HG03378 (cell line): ENCODE results near the gene FGF14.

Experiments
- ATAC-seq: cut with Tn5 transposase; IDR thresholded peaks from one replicate; pipeline ENCODE4 v1.9.1; 2021; ENCODE audit warnings: mild to moderate bottlenecking, moderate library complexity; ENCODE audit not compliant: unreplicated experiment

The FGF14 gene

DNA sequence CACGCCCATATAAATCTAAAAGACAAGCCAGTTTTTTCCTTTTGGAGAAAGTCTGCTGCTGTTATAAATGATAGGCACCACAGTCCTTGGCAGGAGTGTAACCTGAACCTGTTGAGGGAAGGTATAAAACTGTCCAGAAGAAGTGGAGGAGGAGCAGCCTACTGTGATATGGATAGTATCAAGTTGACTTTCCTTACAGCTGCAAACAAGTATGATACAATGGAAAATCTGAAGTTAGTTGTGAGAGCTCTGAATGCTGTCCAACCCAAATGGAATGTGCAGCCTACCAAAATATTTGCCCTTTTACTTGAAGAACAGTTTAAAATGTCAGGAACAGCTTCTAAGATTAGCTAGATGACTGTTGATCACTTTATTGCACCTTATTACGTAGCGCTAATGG lies 399.6 kb downstream of the FGF14 start:
- ATAC-seq = no peak

DNA sequence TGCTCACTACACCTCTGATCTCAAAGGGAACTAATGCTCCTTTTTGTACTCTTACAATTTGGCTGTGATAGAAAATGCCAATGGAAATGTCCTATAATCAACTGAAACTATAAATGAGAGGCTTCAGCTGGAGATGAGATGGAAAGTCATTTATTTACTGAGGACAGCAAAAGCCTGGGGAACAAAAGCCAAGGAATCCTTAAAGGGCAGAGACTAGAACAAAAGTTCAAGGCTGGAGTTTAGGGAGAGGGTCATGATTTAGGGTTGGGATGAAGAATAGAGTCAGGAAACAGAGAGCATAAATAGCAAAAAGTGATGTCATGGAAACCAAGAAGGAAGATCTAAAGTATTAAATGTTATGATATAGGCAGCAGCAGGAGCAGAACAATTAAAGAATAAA lies 401.1 kb downstream of the FGF14 start:
- no peak for ATAC-seq

GRCh38 chr13:101998129-101998528 lies 403.7 kb downstream of the FGF14 start:
- no peak for ATAC-seq

- ATAC-seq = no peak
Observed at GRCh38 chr13:101996954-101997353, 404.9 kb downstream of the FGF14 start.

DNA sequence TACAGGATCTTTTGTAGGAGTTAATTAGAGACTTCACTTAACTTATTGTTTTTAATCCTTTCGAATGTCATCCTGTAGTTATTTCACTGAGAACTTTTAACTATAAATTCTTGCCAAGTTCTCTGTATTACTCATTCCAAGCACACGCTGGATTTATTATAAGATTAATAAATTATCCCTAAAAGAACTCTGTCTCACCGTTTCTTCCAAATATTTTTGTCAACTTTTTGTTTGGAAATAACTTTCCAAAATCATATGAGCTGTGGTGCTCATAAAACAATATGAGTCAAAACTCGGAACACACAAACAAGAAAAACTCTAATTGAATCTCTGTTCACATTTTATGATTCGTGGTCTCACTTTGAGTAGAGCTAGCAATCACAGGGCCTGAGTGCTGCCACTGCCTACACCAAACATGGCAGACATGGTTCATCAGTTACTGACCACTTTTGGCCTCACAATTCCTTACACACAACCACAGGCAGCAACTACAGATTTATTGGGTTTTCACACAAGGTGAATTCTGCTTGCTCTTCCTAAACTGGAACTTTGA lies 412.0 kb downstream of the FGF14 start:
- no peak for ATAC-seq

GRCh38 chr13:101988140-101988539 lies 413.7 kb downstream of the FGF14 start:
- ATAC-seq = no peak

DNA sequence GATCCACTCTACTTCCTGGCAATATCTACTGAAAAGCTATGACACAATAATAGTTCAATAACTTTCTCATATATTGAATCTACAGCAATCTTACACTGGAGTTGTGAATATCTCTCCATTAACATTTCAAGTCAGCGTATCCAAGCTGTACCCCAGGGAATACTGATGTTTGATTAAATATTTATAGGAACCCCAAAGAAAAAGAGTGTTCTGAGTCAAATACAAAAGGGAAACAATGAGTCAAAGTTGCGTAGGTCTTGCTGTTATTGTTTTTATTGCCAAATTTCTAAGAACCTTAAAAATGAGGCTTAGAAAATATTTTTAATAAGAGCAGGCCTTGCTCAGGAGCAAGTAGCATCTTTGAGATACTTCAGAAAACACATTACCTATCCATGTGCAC lies 415.5 kb downstream of the FGF14 start:
- no peak for ATAC-seq

DNA sequence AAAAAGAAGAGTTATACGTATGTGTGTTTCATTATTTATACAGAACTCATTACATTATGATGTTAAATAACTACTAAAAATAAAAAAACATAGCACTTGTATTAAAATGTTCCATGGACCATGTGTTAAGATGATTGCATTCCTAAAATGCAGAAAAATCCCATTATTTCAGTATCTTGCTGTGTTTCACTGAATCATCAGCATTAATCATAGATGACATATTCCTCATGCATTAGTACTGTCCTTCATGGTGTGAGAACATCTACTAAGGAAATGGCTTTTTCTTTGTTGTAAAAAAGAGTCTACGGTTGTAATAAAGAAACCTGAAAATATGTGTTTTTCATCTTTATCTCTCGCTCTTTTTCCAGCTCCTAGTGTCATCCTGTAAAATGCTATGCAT lies 416.5 kb downstream of the FGF14 start:
- no peak for ATAC-seq

GRCh38 chr13:101982903-101983302 lies 418.9 kb downstream of the FGF14 start:
- no peak for ATAC-seq

DNA sequence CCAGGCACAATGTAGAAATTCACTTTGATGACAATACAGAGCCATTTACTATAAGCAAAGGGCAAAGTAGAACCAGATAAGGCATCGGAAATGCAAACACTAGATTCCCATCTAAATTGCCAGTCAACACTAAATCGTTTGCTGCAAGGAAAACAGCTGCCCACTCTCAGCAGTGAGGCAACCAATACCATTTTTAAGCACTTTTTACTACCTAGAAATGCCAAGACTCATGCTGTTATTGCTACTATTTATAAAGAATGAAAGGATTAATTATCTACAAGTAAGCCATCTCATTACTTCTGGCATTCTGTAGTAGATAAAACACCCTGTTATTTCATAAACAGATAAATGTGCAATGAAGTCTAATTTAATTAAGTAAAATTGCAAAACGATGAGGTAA lies 422.0 kb downstream of the FGF14 start:
- no peak for ATAC-seq

DNA sequence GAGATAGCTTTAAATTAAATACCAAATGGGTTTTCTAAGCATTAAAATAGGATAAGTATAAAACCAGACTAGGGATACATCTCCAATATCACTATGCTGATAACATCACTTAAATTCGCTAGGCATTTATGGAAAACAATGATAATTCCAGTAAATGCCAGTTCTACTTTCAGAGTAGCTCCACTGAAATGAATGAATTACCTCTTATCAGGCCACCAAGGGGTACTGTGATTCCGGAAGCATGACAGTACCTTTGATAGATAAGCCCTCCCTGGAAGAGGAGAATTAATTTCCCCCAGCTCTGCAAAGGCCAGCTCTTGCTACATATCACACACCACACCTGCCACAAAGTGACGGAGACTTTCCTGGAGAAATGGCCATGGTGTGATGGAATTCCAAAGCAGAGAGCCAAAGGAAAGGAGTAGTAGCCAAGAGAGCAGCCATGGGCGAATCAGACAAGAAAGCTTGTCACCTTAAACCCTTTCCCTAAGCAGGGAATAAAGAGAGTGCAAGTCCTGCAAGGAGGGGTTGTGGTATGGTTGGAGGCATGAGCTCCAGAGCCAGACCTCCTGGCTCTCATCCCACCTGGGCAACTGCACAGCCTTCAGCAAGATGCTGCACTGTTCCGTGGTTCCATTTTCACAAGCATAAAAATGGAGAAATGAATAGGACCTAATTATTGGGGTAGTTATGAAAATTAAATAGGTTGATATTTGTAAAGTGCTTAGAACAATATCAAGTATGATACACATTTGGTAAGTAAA lies 423.1 kb downstream of the FGF14 start:
- ATAC-seq = no peak

GRCh38 chr13:101977475-101977874 lies 424.4 kb downstream of the FGF14 start:
- no peak for ATAC-seq

- no peak for ATAC-seq
Observed at GRCh38 chr13:101972191-101972590, 429.7 kb downstream of the FGF14 start.

DNA sequence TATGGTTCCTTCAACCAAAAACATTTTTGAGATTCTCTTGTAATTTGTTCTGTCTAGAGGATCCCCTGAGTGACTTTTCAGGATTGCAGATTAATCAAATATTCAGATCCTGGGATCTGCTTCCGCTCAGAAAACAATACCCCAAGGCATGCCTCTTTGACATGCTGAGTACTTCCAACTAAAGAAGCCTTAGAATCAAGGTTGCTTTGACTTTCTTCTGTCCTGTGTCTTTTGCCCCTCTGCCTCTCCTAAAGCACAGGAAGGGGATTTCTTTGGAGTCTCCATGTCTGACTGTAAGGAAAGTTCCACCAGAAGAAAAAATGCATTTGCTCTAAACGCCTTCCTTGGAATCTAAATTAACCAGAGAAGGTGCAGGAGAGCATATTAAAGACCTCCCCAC lies 431.5 kb downstream of the FGF14 start:
- ATAC-seq = no peak

DNA sequence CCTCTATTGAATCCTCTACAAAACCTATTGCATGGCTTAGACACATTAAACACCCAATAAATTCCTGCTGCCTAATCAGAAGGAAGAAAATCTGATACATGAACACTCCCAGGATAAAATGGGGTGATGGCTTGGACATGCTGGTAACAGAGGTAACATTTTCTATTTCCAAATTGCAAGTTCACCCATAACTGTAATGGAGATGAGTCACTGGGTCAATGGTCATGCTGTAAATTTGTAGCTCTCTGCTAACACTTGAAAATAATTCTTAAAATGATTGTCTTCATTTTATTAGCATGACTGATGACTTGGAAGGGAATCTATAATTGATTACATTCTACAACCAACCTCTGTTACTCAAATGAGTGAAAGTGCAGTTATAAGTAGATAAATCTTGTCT lies 434.1 kb downstream of the FGF14 start:
- ATAC-seq = no peak

DNA sequence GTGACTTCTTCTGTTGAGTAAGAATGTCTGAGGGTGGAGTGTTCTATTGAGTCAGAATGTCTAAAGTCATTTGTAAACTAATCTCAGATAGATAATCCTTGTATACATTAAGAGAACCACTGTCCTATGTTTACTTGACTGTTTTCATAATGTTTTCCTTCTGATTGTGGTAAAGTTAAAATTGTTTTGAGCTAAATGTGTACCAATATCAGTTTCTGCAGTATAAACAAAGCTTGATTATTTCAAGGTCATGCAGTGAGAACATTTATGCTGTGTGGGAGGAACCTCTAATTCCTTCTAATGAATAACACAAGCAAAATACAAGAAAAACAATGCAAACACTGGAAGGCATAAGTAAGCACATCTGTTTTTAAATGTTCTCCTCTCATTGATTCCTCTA lies 434.6 kb downstream of the FGF14 start:
- no peak for ATAC-seq

- no peak for ATAC-seq
Observed at GRCh38 chr13:101965096-101965495, 436.8 kb downstream of the FGF14 start.

DNA sequence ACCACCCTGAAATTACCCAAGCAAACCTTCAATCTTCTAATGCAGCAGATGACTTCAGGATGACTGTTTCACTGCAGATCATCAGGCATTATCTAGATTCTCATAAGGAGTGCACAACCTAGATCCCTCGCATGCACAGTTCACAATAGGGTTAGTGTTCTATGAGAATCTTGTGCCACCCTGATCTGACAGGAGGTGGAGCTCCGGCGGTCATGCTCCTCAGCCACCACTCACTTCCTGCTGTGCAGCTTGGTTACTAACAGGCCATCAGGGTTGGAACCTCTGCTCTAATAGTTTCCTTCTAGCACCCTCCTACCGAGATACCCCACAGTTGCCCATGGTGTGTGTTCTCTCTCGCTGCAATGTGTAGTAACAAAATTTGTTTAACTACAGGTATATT lies 442.8 kb downstream of the FGF14 start:
- ATAC-seq = no peak

GRCh38 chr13:101955764-101956163 lies 446.1 kb downstream of the FGF14 start:
- no peak for ATAC-seq

- no peak for ATAC-seq
Observed at GRCh38 chr13:101951114-101951513, 450.7 kb downstream of the FGF14 start.

DNA sequence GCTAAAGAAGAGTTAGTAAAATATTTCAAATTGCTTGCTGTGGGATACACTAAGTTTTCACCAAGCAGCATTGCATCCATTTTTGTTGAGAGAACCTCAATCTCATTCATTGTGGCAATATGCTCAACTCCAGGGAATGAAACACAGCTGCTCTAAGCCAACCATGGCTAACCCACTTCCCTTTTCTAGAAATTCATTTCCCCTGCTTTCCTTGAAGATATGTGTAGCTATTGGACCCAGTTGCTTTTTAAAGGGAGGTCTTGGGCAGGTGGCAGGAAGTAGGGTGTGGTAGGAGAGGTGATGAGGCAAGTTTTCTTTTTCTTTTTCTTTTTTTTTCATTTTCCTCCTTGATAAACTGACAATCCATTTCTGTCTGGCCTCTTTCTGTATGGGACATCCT lies 452.2 kb downstream of the FGF14 start:
- no peak for ATAC-seq

- no peak for ATAC-seq
Observed at GRCh38 chr13:101946401-101946800, 455.4 kb downstream of the FGF14 start.

DNA sequence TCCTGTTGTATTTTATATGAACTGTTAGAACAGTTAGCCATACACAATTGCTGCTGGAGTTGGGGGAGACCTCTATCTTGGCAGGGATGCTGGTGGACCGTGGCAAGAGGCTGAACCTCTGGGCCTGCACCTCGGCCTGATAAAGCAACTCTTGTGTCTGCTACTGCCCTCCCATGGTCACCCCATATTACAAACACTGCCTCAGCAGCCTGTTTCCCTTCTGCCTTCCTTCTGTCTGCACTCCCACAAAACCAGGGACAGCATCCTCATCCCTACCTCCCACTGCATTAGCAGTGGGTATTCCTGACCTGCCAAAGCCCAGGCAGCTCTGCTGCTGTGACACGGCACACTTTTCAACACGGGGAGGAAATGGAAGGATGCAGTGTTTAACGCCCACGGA lies 456.4 kb downstream of the FGF14 start:
- no peak for ATAC-seq
